Thymus (tissue), 11 donors: Measurements from ENCODE around the gene TAT. TPM values are rescaled to one million over a fixed set of nuclear protein-coding genes. Genes with fewer than 3 reads are reported as not detected.

Source experiments
- DNase-seq, 9 donors: peaks; one replicate each; pipeline ENCODE4 v3.0.0-alpha.2; 2013; ENCODE audit warnings: low spot score in 9 of 9, low read depth in 6 of 9, missing footprints in 1 of 9
- H3K27ac ChIP-seq, 2 donors: one replicate each; pipeline ENCODE4 v1.5.1; 2013; ENCODE audit warnings: control low read depth in 1 of 2, low read depth in 1 of 2, low read length in 1 of 2, mild to moderate bottlenecking in 1 of 2, moderate library complexity in 1 of 2
- H3K27me3 ChIP-seq, 2 donors: one replicate each; pipeline ENCODE4 v1.5.1; 2013; ENCODE audit warnings: low read length in 1 of 2; ENCODE audit not compliant: control insufficient read depth in 2 of 2, insufficient read depth in 1 of 2
- H3K36me3 ChIP-seq, 2 donors: one replicate each; pipeline ENCODE4 v1.5.1; 2013; ENCODE audit warnings: low read length in 1 of 2, mild to moderate bottlenecking in 1 of 2, moderate library complexity in 1 of 2; ENCODE audit not compliant: control insufficient read depth in 2 of 2, insufficient read depth in 2 of 2
- H3K4me1 ChIP-seq, 2 donors: one replicate each; pipeline ENCODE4 v1.5.1; 2013; ENCODE audit warnings: low read length in 2 of 2; ENCODE audit not compliant: control insufficient read depth in 2 of 2, insufficient read depth in 2 of 2
- H3K4me3 ChIP-seq, 2 donors: one replicate each; pipeline ENCODE4 v1.5.1; 2013; ENCODE audit warnings: low read length in 2 of 2, control low read depth in 1 of 2, mild to moderate bottlenecking in 1 of 2
- H3K9me3 ChIP-seq, 2 donors: one replicate each; pipeline ENCODE4 v1.5.1; 2013; ENCODE audit warnings: low read length in 1 of 2, mild to moderate bottlenecking in 1 of 2; ENCODE audit not compliant: control insufficient read depth in 2 of 2, insufficient read depth in 1 of 2
- WGBS: extraction: QIAGEN DNeasy Blood & Tissue Kit; methylation state at CpG from one replicate; pipeline ENCODE4 v1.1.7; 2013; 5-methylcytosine and 5-hydroxymethylcytosine counted together
- polyA plus RNA-seq: library from polyadenylated mRNA; stranded (reverse); fragments of 200-250 nt; gene quantifications from one replicate; pipeline ENCODE4 v1.2.3, GENCODE V29; 2013
- total RNA-seq: library from RNA; stranded (reverse); fragments of 120-200 nt; gene quantifications from one replicate; pipeline ENCODE4 v1.2.4, GENCODE V29; 2013
- donor health status: healthy.

Gene TAT
- total and polyA plus RNA-seq, 2 donors = 0.09 to 0.62 TPM

- WGBS = 96% methylated on average over 1 of the region's 1 CpG
Measured at GRCh38 chr16:71528257-71528656, 48.6 kb downstream of the TAT start.

GRCh38 chr16:71526111-71526631, 50.7 kb downstream of the TAT start, which contains the start of gene CHST4:
Gene CHST4 (plus strand): TSS chr16:71526426. CDS start chr16:71536678, 10,252 bp downstream.
- Histone ChIP-seq H3K4me3 (no peak within 1 kb of the TSS), H3K27ac (no peak within 1 kb of the TSS), H3K9me3 (no peaks in the 10 kb centered on the region), H3K27me3 (peaks cover 0 to 19% of the 10 kb centered on the region in 2 donors), H3K36me3 (no peaks in the 10 kb centered on the region), H3K4me1 (no peaks in the 10 kb centered on the region)
- DNase-seq = no peak
- 16% methylated on average over 9 of the region's 9 CpGs for WGBS

More at GRCh38 chr16:71528257-71528656, 48.6 kb downstream of the TAT start:
- no peaks in the 10 kb centered on the region for H3K4me1 ChIP-seq
- no peaks in the 10 kb centered on the region for H3K36me3 ChIP-seq
- H3K27ac ChIP-seq = no peak overlapping the region
- no peak overlapping the region for H3K4me3 ChIP-seq
- no peaks in the 10 kb centered on the region for H3K9me3 ChIP-seq
- DNase-seq = no peak
- peaks cover 0 to 19% of the 10 kb centered on the region in 2 donors for H3K27me3 ChIP-seq

- H3K4me3 ChIP-seq = no peak overlapping the region
- H3K36me3 ChIP-seq = no peaks in the 10 kb centered on the region
- no peak for DNase-seq
- H3K9me3 ChIP-seq = no peaks in the 10 kb centered on the region
- H3K27ac ChIP-seq = no peak overlapping the region
- whole genome bisulfite sequencing = 76% methylated on average over 16 of the region's 16 CpGs
- no peaks in the 10 kb centered on the region for H3K4me1 ChIP-seq
- peaks cover 0 to 19% of the 10 kb centered on the region in 2 donors for H3K27me3 ChIP-seq
Measured at GRCh38 chr16:71524566-71525553, 52.0 kb downstream of the TAT start.

- DNase-seq = no peak
- Histone ChIP-seq H3K36me3 (no peaks in the 10 kb centered on the region), H3K4me3 (no peak overlapping the region), H3K27me3 (peaks cover 0 to 7% of the 10 kb centered on the region in 2 donors), H3K27ac (no peak overlapping the region), H3K9me3 (no peaks in the 10 kb centered on the region), H3K4me1 (no peaks in the 10 kb centered on the region)
- WGBS = 81% methylated on average over 3 of the region's 3 CpGs
Measured at GRCh38 chr16:71520550-71520949, 56.3 kb downstream of the TAT start.

Other genes with a start within 250 kb of the TAT start
- 0.24 TPM for gene CALB2, start 218.4 kb downstream of the TAT start, total RNA-seq
- 0.78 TPM for gene CALB2, start 218.4 kb downstream of the TAT start, polyA plus RNA-seq
- gene TLE7, start 135.0 kb downstream of the TAT start, total RNA-seq = not detected
- gene TLE7, start 135.0 kb downstream of the TAT start, polyA plus RNA-seq = not detected
- 5.3 TPM for gene ZNF23, start 114.8 kb downstream of the TAT start, total RNA-seq
- 13.9 TPM for gene ZNF23, start 114.8 kb downstream of the TAT start, polyA plus RNA-seq
- 2.5 TPM for gene ZNF19, start 87.8 kb downstream of the TAT start, total RNA-seq
- gene ZNF19, start 87.8 kb downstream of the TAT start, polyA plus RNA-seq = 3.2 TPM
- 0.24 TPM for gene CHST4, start 50.7 kb downstream of the TAT start, total RNA-seq
- gene CHST4, start 50.7 kb downstream of the TAT start, polyA plus RNA-seq = 0.34 TPM
- gene MARVELD3, start 49.1 kb upstream of the TAT start, total RNA-seq = 1.8 TPM
- 3.1 TPM for gene MARVELD3, start 49.1 kb upstream of the TAT start, polyA plus RNA-seq
- gene PHLPP2, start 147.6 kb upstream of the TAT start, total RNA-seq = 2.3 TPM
- 1.8 TPM for gene PHLPP2, start 147.6 kb upstream of the TAT start, polyA plus RNA-seq
- 26.7 TPM for gene AP1G1, start 231.7 kb upstream of the TAT start, total RNA-seq
- 24.1 TPM for gene AP1G1, start 231.7 kb upstream of the TAT start, polyA plus RNA-seq